ENCODE results near the gene KRTAP10-1. TPM values are rescaled to one million over a fixed set of nuclear protein-coding genes. Genes with fewer than 3 reads are reported as not detected.

KRTAP10-1 gene
- total and polyA plus RNA-seq, 2 of the 8 experiments (the other 6 are each of a cell fraction or from before 2014, with no cell fraction given), result 0.08 TPM; not detected in 1

DNA sequence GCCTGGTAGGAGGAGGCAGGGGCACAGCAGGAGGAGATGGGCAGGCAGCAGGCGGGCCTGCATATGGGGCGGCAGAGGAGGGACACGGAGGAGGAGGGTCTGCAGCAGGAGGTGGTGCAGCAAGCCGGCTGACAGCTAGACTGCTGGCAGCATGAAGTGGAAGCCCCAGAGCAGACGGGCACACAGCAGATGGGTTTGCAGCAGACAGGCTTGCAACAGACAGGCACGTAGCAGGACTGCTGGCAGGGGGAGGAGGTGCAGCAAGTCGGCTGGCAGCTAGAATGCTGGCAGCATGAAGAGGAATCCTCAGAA lies 39.8 kb upstream of the KRTAP10-1 start:
- no peaks in the 10 kb centered on the region; a peak in 1 of 7 replicates for H3K27me3 ChIP-seq (replicated peaks in 1 of 4; ENCODE audit: control insufficient read depth in 3 of 4, extremely low read depth in 1 of 4, insufficient read depth in 3 of 4, low read length in 3 of 4)
- DNase-seq (ENCODE audit: low read depth in 1 of 2, low spot score in 2 of 2), result peak in 1 of 2 experiments; percentile 45
- H3K4ac ChIP-seq (replicated peaks; ENCODE audit: insufficient read length, low read depth, low read length), result no peak overlapping the region
- no peak overlapping the region for H3K14ac ChIP-seq (ENCODE audit: insufficient read length)
- H3K4me3 ChIP-seq (ENCODE audit: extremely low read depth in 1 of 4, insufficient read depth in 2 of 4, low read depth in 3 of 4, low read length in 4 of 4), result no peak overlapping the region
- H3K79me2 ChIP-seq (ENCODE audit: control insufficient read depth in 1 of 2, insufficient read depth in 2 of 2, low read length in 2 of 2), result no peaks in the 10 kb centered on the region
- 72% methylated on average over 3 of the region's 7 CpGs; no CpG with 5 or more reads in 1 of the 2 experiments for WGBS, 2 experiments (ENCODE audit: extremely low coverage in 1 of 2, insufficient coverage in 1 of 2, insufficient read length in 1 of 2, insufficient replicate concordance in 2 of 2, low coverage in 1 of 2, low lambda C conversion rate in 2 of 2, missing lambda C conversion rate in 1 of 2)
- no peak overlapping the region for H4K5ac ChIP-seq (ENCODE audit: insufficient read length, low read depth, low read length)
- H2AK5ac ChIP-seq (ENCODE audit: low read depth, low read length), result no peak overlapping the region
- POLR2A ChIA-PET (ENCODE audit: partially characterized antibody), result interaction anchor here (0.8 to 1.0 kb wide), 2 partner anchors 72 to 117 kb away, joined by 3 to 5 read pairs; partner anchors contain the start of gene KRTAP10-12
- peaks cover 0 to 9% of the 10 kb centered on the region in 2 experiments; a peak in 2 of 4 replicates for H3K9me3 ChIP-seq (ENCODE audit: insufficient read depth in 2 of 2, low read depth in 1 of 2, low read length in 1 of 2)
- no peak overlapping the region for H4K91ac ChIP-seq (replicated peaks; ENCODE audit: insufficient read length, low read length)
- H3K56ac ChIP-seq (replicated peaks; ENCODE audit: insufficient read length, low read depth, low read length), result no peak overlapping the region
- no peak overlapping the region for H3K27ac ChIP-seq (ENCODE audit: low read depth, low read length)
- H2BK120ac ChIP-seq (replicated peaks; ENCODE audit: low read depth, low read length), result no peak overlapping the region
- no peak overlapping the region for H2BK12ac ChIP-seq (ENCODE audit: low read depth, low read length)
- no peaks in the 10 kb centered on the region for H4K20me1 ChIP-seq (replicated peaks in 1 of 2; ENCODE audit: control insufficient read depth in 1 of 2, insufficient read depth in 2 of 2, low read length in 2 of 2)
- H3K23me2 ChIP-seq (ENCODE audit: low read depth, low read length), result no peaks in the 10 kb centered on the region
- H3K4me2 ChIP-seq (ENCODE audit: insufficient read depth in 1 of 2, low read depth in 2 of 2, low read length in 2 of 2), result no peak overlapping the region
- no peak overlapping the region for H2AFZ ChIP-seq (ENCODE audit: low read length)
- CTCF ChIA-PET (ENCODE audit: partially characterized antibody), result interaction anchor here (0.6 to 1.3 kb wide), 6 partner anchors 25 to 222 kb away, joined by 3 to 4 read pairs (median 3); partner anchors contain the start of gene UBE2G2
- no peaks in the 10 kb centered on the region for H3K36me3 ChIP-seq (ENCODE audit: control insufficient read depth in 2 of 4, insufficient read depth in 4 of 4, low read length in 3 of 4)
- H2BK15ac ChIP-seq (ENCODE audit: low read length), result no peak overlapping the region
- H4K8ac ChIP-seq (ENCODE audit: extremely low read depth, insufficient read depth, low read length), result no peak overlapping the region; the same call in 1 of the 2 replicates
- H2BK20ac ChIP-seq (ENCODE audit: low read length), result no peak overlapping the region
- no peak overlapping the region; the same call in 1 of the 2 replicates for H2BK5ac ChIP-seq (ENCODE audit: low read depth, low read length)
- H3K23ac ChIP-seq (ENCODE audit: insufficient read length), result no peak overlapping the region
- no peak for FAIRE-seq
- H3K4me1 ChIP-seq (replicated peaks in 1 of 4; ENCODE audit: control insufficient read depth in 3 of 4, insufficient read depth in 4 of 4, low read length in 3 of 4), result peaks cover 0 to 4% (median 0%) of the 10 kb centered on the region in 4 experiments; a peak in 1 of 7 replicates
- H3K9ac ChIP-seq (replicated peaks in 1 of 4; ENCODE audit: extremely low read depth in 1 of 4, low read depth in 3 of 4, low read length in 3 of 4), result no peak overlapping the region
- H3K79me1 ChIP-seq (ENCODE audit: low read depth, low read length), result no peaks in the 10 kb centered on the region
- H3K18ac ChIP-seq (ENCODE audit: extremely low read depth, low read length), result no peak overlapping the region
- TF ChIP-seq RFX5 (IDR thresholded peaks at IDR 0.05; ENCODE audit: borderline replicate concordance, low read depth, low read length), result no peak
- no peak for TF ChIP-seq SP1 (IDR thresholded peaks at IDR 0.05; ENCODE audit: low read depth, low read length)
- TF ChIP-seq SIX5 (IDR thresholded peaks at IDR 0.05; ENCODE audit: low read depth, low read length), result no peak
- TF ChIP-seq CHD1 (IDR thresholded peaks at IDR 0.05; ENCODE audit: low read depth, low read length), result no peak
- TF ChIP-seq, protein P1, sequence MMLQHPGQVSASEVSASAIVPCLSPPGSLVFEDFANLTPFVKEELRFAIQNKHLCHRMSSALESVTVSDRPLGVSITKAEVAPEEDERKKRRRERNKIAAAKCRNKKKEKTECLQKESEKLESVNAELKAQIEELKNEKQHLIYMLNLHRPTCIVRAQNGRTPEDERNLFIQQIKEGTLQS (IDR thresholded peaks at IDR 0.05; ENCODE audit: insufficient read depth, low read depth, low read length), result no peak
- no peak for TF ChIP-seq CBX5 (IDR thresholded peaks at IDR 0.05; ENCODE audit: low read depth, low read length)
- no peak for TF ChIP-seq POLR2AphosphoS5 (IDR thresholded peaks at IDR 0.05; ENCODE audit: low read depth, low read length)
- no peak for TF ChIP-seq CTBP2 (IDR thresholded peaks at IDR 0.05; ENCODE audit: borderline replicate concordance, insufficient read depth, insufficient read length, low read length)
- TF ChIP-seq MAFK (IDR thresholded peaks at IDR 0.05; ENCODE audit: low read depth, low read length), result no peak
- TF ChIP-seq, protein P2, sequence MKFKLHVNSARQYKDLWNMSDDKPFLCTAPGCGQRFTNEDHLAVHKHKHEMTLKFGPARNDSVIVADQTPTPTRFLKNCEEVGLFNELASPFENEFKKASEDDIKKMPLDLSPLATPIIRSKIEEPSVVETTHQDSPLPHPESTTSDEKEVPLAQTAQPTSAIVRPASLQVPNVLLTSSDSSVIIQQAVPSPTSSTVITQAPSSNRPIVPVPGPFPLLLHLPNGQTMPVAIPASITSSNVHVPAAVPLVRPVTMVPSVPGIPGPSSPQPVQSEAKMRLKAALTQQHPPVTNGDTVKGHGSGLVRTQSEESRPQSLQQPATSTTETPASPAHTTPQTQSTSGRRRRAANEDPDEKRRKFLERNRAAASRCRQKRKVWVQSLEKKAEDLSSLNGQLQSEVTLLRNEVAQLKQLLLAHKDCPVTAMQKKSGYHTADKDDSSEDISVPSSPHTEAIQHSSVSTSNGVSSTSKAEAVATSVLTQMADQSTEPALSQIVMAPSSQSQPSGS (IDR thresholded peaks at IDR 0.05; ENCODE audit: low read length), result no peak
- no peak for TF ChIP-seq CBX8 (IDR thresholded peaks at IDR 0.05; ENCODE audit: borderline replicate concordance, low read depth, low read length)
- no peak for TF ChIP-seq ASH2L (IDR thresholded peaks at IDR 0.05; ENCODE audit: low read length)

Data from H1 (cell line).